HL-60 (cell line): ENCODE results near the gene FAM221B.

Source experiments
- DNase-seq, 2 experiments: peaks; one replicate each; pipeline ENCODE4 v3.0.0-alpha.2; 2010 to 2020; ENCODE audit warnings: low read depth in 1 of 2, low spot score in 1 of 2
- H3K27ac ChIP-seq: fragments of 250-450 bp; sonication (Bioruptor Pico); replicated peaks from 2 replicates; pipeline ENCODE4 v1.5.1; 2020; ENCODE audit warnings: mild to moderate bottlenecking, moderate library complexity
- H3K27me3 ChIP-seq: fragments of 250-450 bp; sonication (Bioruptor Pico); 2 replicates; pipeline ENCODE4 v1.5.1; 2021; ENCODE audit warnings: mild to moderate bottlenecking, moderate library complexity; ENCODE audit not compliant: insufficient read depth, poor library complexity, severe bottlenecking
- H3K4me3 ChIP-seq: replicated peaks from 2 replicates; pipeline ENCODE4 v1.5.1; 2011; ENCODE audit warnings: mild to moderate bottlenecking, control low read depth, low read length; ENCODE audit not compliant: insufficient read depth
- CTCF ChIP-seq: IDR thresholded peaks from one replicate; pipeline ENCODE4 v1.5.1; 2011; ENCODE audit warnings: low read length, control low read depth, inconsistent platforms; ENCODE audit not compliant: insufficient read depth
- GABPA ChIP-seq: IDR thresholded peaks from 2 replicates; pipeline ENCODE4 v1.6.1; 2012; ENCODE audit warnings: low read depth
- POLR2AphosphoS5 ChIP-seq: IDR thresholded peaks from 2 replicates; pipeline ENCODE4 v1.6.1; 2012; ENCODE audit warnings: low read depth
- REST ChIP-seq: IDR thresholded peaks from 2 replicates; pipeline ENCODE4 v1.6.1; 2012; ENCODE audit warnings: low read depth; ENCODE audit not compliant: insufficient replicate concordance
- SPI1 ChIP-seq: IDR thresholded peaks from 2 replicates; pipeline ENCODE4 v1.6.1; 2012; ENCODE audit warnings: low read depth, mild to moderate bottlenecking, borderline replicate concordance

FAM221B gene

GRCh38 chr9:35818341-35818740 is 10.2 kb downstream of the FAM221B start:
- H3K4me3 ChIP-seq: no peak overlapping the region
- TF ChIP-seq SPI1: no peak
- TF ChIP-seq POLR2AphosphoS5: no peak
- no peak for TF ChIP-seq REST
- H3K27me3 ChIP-seq: no peaks in the 10 kb centered on the region
- no peak for DNase-seq
- H3K27ac ChIP-seq: no peak overlapping the region

GRCh38 chr9:35816708-35817107 is 11.8 kb downstream of the FAM221B start:
- TF ChIP-seq POLR2AphosphoS5: no peak
- no peak for TF ChIP-seq REST
- no peak for TF ChIP-seq GABPA
- no peak for TF ChIP-seq SPI1
- no peak for TF ChIP-seq CTCF
- Histone ChIP-seq H3K4me3 (no peak overlapping the region), H3K27ac (no peak overlapping the region), H3K27me3 (no peaks in the 10 kb centered on the region)
- no peak for DNase-seq

GRCh38 chr9:35814841-35815543 is 13.5 kb downstream of the FAM221B start, which contains the start of gene HINT2:
Gene HINT2, minus strand, starts transcription at chr9:35815042. Its CDS starts 63 bp downstream, at chr9:35814979.
- H3K27me3 ChIP-seq: no peaks in the 10 kb centered on the region
- peak within 1 kb of the TSS; percentile 71 for H3K4me3 ChIP-seq
- no peak for TF ChIP-seq SPI1
- TF ChIP-seq POLR2AphosphoS5: peak; percentile 83; the same call in 1 of the 2 replicates
- peak; percentile 72 for TF ChIP-seq REST
- peak within 1 kb of the TSS; percentile 94 for H3K27ac ChIP-seq
- peak; percentile 93 to 98 for DNase-seq

GRCh38 chr9:35814106-35814840 is 14.3 kb downstream of the FAM221B start:
- Histone ChIP-seq H3K27me3 (no peaks in the 10 kb centered on the region), H3K27ac (peak overlapping the region; percentile 94), H3K4me3 (peak overlapping the region; percentile 71)
- peak in 1 of 2 experiments; percentile 65 for DNase-seq
- TF ChIP-seq REST (no peak), CTCF (peak; percentile 24), GABPA (no peak), SPI1 (no peak), POLR2AphosphoS5 (no peak)
